ENCODE data around the gene EIF5. TPM values are rescaled to one million over a fixed set of nuclear protein-coding genes. Genes with fewer than 3 reads are reported as not detected.

EIF5 gene
- total and polyA plus RNA-seq, 4 donors: 121 to 435 (median 192) TPM

DNA sequence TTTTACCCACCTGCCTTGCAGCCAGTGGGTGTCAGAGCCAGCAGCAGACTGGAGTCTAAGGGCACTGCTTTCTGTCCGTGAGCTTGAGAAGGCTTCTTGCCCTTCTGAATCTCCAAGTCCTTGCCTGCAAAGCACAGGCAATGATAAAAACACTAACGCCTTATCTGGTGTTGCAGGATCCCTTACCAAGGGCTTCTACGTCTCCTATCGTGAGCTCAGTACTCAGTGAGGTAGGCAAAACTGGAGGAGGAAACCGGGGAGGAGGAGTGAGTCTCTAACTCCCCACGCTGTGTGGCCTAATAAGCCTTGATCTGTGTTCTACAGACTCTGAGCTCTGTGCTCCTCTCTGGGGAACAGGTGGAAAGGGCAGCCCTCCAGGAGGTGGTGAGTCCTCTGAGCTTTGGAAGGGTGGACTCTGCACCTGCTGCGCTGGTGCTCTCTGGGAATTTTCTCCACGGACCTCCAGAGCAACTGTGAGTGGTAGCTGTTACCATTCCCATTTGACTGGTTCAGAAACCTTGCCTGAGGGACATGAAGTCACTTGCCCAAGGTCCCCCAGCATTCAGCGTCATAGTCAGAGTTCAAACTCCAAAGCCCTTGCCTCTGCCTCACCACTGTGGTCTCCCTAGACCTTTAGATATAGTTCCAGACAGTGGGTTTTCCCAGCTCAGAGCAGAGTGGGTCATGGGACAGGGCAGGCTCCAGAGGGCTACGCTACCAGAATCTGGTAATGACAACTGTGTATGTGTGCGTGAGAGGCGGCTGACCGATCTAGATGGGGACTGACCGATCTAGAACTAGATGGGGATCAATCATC lies 44.2 kb downstream of the EIF5 start:
- DNase-seq (ENCODE audit: low spot score): peak; percentile 77
- no peak overlapping the region for H3K9ac ChIP-seq (ENCODE audit: low read depth in 1 of 2, low read length in 2 of 2)
- H3K4me3 ChIP-seq (ENCODE audit: low read depth in 1 of 3, low read length in 3 of 3): no peak overlapping the region
- TF ChIP-seq SP1 (IDR thresholded peaks at IDR 0.05) (no peak), EGR1 (IDR thresholded peaks at IDR 0.05; ENCODE audit: low read depth in 2 of 2) (no peak), RAD21 (IDR thresholded peaks at IDR 0.05) (no peak), HNF4A (conservative IDR thresholded peaks at IDR 0.05) (no peak), GABPA (IDR thresholded peaks at IDR 0.05 in 1 of 2, conservative IDR thresholded peaks at IDR 0.05 in 1 of 2) (no peak), FOXA1 (IDR thresholded peaks at IDR 0.05) (no peak), HNF4G (IDR thresholded peaks at IDR 0.05) (no peak), FOXA2 (IDR thresholded peaks at IDR 0.05) (no peak), YY1 (IDR thresholded peaks at IDR 0.05) (no peak), JUND (IDR thresholded peaks at IDR 0.05) (no peak), NR2F2 (IDR thresholded peaks at IDR 0.05) (no peak), RXRA (IDR thresholded peaks at IDR 0.05) (no peak), TAF1 (conservative IDR thresholded peaks at IDR 0.05) (no peak)
- TF ChIP-seq, protein P1, sequence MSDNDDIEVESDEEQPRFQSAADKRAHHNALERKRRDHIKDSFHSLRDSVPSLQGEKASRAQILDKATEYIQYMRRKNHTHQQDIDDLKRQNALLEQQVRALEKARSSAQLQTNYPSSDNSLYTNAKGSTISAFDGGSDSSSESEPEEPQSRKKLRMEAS (IDR thresholded peaks at IDR 0.05): no peak
- TF ChIP-seq, protein P2, sequence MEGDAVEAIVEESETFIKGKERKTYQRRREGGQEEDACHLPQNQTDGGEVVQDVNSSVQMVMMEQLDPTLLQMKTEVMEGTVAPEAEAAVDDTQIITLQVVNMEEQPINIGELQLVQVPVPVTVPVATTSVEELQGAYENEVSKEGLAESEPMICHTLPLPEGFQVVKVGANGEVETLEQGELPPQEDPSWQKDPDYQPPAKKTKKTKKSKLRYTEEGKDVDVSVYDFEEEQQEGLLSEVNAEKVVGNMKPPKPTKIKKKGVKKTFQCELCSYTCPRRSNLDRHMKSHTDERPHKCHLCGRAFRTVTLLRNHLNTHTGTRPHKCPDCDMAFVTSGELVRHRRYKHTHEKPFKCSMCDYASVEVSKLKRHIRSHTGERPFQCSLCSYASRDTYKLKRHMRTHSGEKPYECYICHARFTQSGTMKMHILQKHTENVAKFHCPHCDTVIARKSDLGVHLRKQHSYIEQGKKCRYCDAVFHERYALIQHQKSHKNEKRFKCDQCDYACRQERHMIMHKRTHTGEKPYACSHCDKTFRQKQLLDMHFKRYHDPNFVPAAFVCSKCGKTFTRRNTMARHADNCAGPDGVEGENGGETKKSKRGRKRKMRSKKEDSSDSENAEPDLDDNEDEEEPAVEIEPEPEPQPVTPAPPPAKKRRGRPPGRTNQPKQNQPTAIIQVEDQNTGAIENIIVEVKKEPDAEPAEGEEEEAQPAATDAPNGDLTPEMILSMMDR (IDR thresholded peaks at IDR 0.05; ENCODE audit: low read depth, low read length, missing input control): no peak
- TF ChIP-seq, protein P3, sequence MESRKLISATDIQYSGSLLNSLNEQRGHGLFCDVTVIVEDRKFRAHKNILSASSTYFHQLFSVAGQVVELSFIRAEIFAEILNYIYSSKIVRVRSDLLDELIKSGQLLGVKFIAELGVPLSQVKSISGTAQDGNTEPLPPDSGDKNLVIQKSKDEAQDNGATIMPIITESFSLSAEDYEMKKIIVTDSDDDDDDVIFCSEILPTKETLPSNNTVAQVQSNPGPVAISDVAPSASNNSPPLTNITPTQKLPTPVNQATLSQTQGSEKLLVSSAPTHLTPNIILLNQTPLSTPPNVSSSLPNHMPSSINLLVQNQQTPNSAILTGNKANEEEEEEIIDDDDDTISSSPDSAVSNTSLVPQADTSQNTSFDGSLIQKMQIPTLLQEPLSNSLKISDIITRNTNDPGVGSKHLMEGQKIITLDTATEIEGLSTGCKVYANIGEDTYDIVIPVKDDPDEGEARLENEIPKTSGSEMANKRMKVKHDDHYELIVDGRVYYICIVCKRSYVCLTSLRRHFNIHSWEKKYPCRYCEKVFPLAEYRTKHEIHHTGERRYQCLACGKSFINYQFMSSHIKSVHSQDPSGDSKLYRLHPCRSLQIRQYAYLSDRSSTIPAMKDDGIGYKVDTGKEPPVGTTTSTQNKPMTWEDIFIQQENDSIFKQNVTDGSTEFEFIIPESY (IDR thresholded peaks at IDR 0.05): no peak
- TF ChIP-seq, protein P4, sequence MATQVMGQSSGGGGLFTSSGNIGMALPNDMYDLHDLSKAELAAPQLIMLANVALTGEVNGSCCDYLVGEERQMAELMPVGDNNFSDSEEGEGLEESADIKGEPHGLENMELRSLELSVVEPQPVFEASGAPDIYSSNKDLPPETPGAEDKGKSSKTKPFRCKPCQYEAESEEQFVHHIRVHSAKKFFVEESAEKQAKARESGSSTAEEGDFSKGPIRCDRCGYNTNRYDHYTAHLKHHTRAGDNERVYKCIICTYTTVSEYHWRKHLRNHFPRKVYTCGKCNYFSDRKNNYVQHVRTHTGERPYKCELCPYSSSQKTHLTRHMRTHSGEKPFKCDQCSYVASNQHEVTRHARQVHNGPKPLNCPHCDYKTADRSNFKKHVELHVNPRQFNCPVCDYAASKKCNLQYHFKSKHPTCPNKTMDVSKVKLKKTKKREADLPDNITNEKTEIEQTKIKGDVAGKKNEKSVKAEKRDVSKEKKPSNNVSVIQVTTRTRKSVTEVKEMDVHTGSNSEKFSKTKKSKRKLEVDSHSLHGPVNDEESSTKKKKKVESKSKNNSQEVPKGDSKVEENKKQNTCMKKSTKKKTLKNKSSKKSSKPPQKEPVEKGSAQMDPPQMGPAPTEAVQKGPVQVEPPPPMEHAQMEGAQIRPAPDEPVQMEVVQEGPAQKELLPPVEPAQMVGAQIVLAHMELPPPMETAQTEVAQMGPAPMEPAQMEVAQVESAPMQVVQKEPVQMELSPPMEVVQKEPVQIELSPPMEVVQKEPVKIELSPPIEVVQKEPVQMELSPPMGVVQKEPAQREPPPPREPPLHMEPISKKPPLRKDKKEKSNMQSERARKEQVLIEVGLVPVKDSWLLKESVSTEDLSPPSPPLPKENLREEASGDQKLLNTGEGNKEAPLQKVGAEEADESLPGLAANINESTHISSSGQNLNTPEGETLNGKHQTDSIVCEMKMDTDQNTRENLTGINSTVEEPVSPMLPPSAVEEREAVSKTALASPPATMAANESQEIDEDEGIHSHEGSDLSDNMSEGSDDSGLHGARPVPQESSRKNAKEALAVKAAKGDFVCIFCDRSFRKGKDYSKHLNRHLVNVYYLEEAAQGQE (IDR thresholded peaks at IDR 0.05): no peak
- TF ChIP-seq, protein P5, sequence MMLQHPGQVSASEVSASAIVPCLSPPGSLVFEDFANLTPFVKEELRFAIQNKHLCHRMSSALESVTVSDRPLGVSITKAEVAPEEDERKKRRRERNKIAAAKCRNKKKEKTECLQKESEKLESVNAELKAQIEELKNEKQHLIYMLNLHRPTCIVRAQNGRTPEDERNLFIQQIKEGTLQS (IDR thresholded peaks at IDR 0.05): no peak
- no peaks in the 10 kb centered on the region for H3K36me3 ChIP-seq (ENCODE audit: control insufficient read depth in 4 of 4, insufficient read depth in 3 of 4, low read depth in 1 of 4, low read length in 3 of 4)
- no peak overlapping the region for H3K27ac ChIP-seq (ENCODE audit: low read depth in 1 of 2, low read length in 2 of 2)
- no peaks in the 10 kb centered on the region for H3K9me3 ChIP-seq (ENCODE audit: control insufficient read depth in 4 of 4, low read length in 3 of 4)
- WGBS: 85% methylated on average over 14 of the region's 14 CpGs
- H3K27me3 ChIP-seq (ENCODE audit: control insufficient read depth in 4 of 4, insufficient read depth in 4 of 4, low read length in 3 of 4): no peaks in the 10 kb centered on the region
- H3K4me1 ChIP-seq (ENCODE audit: control insufficient read depth in 4 of 4, insufficient read depth in 4 of 4, low read length in 3 of 4): no peaks in the 10 kb centered on the region

Measured in liver (tissue), 9 donors.